ENCODE measurements around the gene PABPN1. TPM values are rescaled to one million over a fixed set of nuclear protein-coding genes. Genes with fewer than 3 reads are reported as not detected.

PABPN1 gene
- polyA plus RNA-seq, 2 of the 4 experiments (the other 2 are of a cell fraction), result 157 to 197 TPM

DNA sequence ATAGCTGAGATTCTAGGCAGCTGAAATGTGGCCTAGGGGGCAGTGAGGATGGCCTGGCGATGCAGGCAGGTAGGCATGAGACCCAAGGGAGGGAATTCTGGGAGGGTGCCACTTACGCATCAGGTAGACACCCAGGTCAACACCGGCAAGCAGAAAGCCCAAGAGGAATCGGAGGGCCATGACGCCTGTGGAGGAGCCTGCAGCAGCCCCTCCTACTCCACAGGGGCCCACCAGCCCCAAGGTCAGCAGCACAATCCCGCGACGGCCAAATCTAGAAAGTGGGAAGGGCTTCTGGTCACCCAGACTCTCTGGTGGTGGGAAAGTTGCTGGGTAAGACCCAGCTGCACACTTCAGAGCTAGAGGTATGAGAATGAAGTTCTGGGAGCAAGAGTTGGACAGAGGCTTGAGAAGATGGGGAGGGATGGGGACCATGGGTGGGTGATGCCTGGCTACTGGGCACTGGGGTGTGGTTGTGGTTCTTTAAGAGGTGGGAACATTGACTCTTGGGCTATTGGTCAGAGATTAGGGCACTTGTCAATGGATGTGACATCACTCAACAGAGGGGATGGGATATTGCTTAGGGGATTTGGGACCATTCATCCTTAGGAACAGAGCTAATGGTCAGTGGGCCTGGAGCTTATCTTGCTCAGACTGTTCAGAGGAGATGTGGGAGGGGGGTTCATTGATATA lies 28.0 kb downstream of the PABPN1 start:
- H3K9me3 ChIP-seq, result no peaks in the 10 kb centered on the region
- 64% methylated on average over 8 of the region's 8 CpGs for WGBS (ENCODE audit: missing lambda C conversion rate)
- TF ChIP-seq PHF8 (IDR thresholded peaks at IDR 0.05; ENCODE audit: borderline replicate concordance, low read depth), result no peak
- TF ChIP-seq JUNB (IDR thresholded peaks at IDR 0.05), result no peak
- no peak for TF ChIP-seq NR3C1 (IDR thresholded peaks at IDR 0.05)
- TF ChIP-seq CEBPB (IDR thresholded peaks at IDR 0.05), result no peak
- TF ChIP-seq HOXB13 (CRISPR knock-in tag; IDR thresholded peaks at IDR 0.05; ENCODE audit: low read depth), result no peak
- TF ChIP-seq, protein P1, sequence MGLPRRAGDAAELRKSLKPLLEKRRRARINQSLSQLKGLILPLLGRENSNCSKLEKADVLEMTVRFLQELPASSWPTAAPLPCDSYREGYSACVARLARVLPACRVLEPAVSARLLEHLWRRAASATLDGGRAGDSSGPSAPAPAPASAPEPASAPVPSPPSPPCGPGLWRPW (IDR thresholded peaks at IDR 0.05), result no peak
- TF ChIP-seq RARB (CRISPR knock-in tag; IDR thresholded peaks at IDR 0.05), result no peak
- TF ChIP-seq EHF (CRISPR knock-in tag; IDR thresholded peaks at IDR 0.05), result no peak
- H3K27ac ChIP-seq, result no peak overlapping the region
- H3K4me2 ChIP-seq, result no peak overlapping the region
- no peak overlapping the region for H3K4me3 ChIP-seq
- DNase-seq (ENCODE audit: low read depth in 1 of 2, low spot score in 1 of 2), result no peak
- H3K4me1 ChIP-seq, result 0 out of 3 replicates have a peak, but pooled peaks cover 3% of the 10 kb centered on the region
- POLR2A ChIA-PET, result no interaction called here
- CTCF ChIA-PET, result interaction anchor here (0.6 to 1.8 kb wide), 4 partner anchors 11 to 779 kb away, joined by 3 to 9 read pairs (median 4); no protein-coding TSS in a partner anchor
- no peak for ATAC-seq
- no peak for FAIRE-seq

DNA sequence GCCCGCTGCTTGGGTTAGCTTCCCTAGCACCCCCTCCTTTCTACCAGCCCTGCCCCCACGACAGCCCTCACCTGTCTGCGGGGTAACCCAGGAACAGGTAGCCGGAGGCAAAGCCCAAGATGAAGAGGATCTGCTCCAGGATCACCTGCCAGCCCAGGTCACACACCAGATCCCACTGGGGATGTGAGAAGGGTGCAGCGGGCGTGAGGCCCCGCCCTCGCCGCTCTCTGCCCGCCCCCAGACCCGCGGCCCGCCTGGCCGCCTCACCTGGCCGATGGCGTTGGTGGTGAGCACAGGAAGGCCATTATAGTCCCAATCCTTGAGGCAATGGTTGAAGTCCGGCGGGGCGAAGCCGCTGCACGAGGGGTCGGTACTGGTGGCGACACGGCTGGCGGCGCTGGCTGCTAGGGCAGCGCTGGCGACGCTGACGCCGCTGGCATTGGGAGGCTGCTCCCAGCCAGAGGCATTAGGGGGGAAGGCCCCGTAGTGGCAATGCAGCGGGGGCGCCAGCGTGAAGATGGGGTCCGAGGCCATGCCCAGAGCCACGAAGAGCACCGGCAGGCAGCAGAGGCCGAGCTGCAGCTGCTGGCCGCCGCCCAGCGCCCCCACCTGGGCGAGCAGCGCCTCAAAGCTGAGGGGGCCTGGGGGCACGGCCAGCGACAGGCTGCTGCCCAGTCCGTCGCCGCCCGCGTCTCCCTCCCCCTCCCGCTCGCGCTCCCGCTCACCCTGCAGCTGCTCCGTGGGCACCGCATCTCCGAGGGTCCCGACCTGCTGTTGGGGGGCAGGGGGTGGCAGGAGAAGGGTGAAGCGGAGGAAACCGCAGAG lies 30.6 kb downstream of the PABPN1 start:
- peak overlapping the region; percentile 52 for H3K4me3 ChIP-seq
- H3K27ac ChIP-seq, result peak overlapping the region; percentile 38 to 83; a peak in 5 of 6 replicates
- peak; percentile 7 to 60; a peak in 4 of 6 replicates for ATAC-seq
- TF ChIP-seq, protein P2, sequence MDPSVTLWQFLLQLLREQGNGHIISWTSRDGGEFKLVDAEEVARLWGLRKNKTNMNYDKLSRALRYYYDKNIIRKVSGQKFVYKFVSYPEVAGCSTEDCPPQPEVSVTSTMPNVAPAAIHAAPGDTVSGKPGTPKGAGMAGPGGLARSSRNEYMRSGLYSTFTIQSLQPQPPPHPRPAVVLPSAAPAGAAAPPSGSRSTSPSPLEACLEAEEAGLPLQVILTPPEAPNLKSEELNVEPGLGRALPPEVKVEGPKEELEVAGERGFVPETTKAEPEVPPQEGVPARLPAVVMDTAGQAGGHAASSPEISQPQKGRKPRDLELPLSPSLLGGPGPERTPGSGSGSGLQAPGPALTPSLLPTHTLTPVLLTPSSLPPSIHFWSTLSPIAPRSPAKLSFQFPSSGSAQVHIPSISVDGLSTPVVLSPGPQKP (IDR thresholded peaks at IDR 0.05; ENCODE audit: low read depth, low read length), result no peak
- TF ChIP-seq NFE2L2 (conservative IDR thresholded peaks at IDR 0.05; ENCODE audit: low read length) (no peak), RFX5 (IDR thresholded peaks at IDR 0.05) (no peak), ZC3H11A (IDR thresholded peaks at IDR 0.05) (no peak), FOSB (CRISPR knock-in tag; IDR thresholded peaks at IDR 0.05) (no peak), NPAS2 (CRISPR knock-in tag; IDR thresholded peaks at IDR 0.05; ENCODE audit: borderline replicate concordance) (no peak), TFCP2L1 (CRISPR knock-in tag; IDR thresholded peaks at IDR 0.05) (no peak), SREBF2 (IDR thresholded peaks at IDR 0.05) (no peak), POLR2AphosphoS2 (conservative IDR thresholded peaks at IDR 0.05; ENCODE audit: low read length) (no peak), RARB (CRISPR knock-in tag; IDR thresholded peaks at IDR 0.05) (no peak), KDM1A (IDR thresholded peaks at IDR 0.05; ENCODE audit: low read depth) (no peak), BHLHE40 (IDR thresholded peaks at IDR 0.05; ENCODE audit: low read depth, low read length) (no peak), RCOR1 (IDR thresholded peaks at IDR 0.05; ENCODE audit: low read depth, low read length) (no peak), MAZ (IDR thresholded peaks at IDR 0.05; ENCODE audit: borderline replicate concordance, low read depth, low read length) (no peak)
- TF ChIP-seq, protein P3, sequence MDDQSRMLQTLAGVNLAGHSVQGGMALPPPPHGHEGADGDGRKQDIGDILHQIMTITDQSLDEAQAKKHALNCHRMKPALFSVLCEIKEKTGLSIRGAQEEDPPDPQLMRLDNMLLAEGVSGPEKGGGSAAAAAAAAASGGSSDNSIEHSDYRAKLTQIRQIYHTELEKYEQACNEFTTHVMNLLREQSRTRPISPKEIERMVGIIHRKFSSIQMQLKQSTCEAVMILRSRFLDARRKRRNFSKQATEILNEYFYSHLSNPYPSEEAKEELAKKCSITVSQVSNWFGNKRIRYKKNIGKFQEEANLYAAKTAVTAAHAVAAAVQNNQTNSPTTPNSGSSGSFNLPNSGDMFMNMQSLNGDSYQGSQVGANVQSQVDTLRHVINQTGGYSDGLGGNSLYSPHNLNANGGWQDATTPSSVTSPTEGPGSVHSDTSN (IDR thresholded peaks at IDR 0.05), result no peak
- TF ChIP-seq, protein P4, sequence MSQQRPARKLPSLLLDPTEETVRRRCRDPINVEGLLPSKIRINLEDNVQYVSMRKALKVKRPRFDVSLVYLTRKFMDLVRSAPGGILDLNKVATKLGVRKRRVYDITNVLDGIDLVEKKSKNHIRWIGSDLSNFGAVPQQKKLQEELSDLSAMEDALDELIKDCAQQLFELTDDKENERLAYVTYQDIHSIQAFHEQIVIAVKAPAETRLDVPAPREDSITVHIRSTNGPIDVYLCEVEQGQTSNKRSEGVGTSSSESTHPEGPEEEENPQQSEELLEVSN (IDR thresholded peaks at IDR 0.05; ENCODE audit: borderline replicate concordance, low read depth), result no peak
- TF ChIP-seq, protein P5, sequence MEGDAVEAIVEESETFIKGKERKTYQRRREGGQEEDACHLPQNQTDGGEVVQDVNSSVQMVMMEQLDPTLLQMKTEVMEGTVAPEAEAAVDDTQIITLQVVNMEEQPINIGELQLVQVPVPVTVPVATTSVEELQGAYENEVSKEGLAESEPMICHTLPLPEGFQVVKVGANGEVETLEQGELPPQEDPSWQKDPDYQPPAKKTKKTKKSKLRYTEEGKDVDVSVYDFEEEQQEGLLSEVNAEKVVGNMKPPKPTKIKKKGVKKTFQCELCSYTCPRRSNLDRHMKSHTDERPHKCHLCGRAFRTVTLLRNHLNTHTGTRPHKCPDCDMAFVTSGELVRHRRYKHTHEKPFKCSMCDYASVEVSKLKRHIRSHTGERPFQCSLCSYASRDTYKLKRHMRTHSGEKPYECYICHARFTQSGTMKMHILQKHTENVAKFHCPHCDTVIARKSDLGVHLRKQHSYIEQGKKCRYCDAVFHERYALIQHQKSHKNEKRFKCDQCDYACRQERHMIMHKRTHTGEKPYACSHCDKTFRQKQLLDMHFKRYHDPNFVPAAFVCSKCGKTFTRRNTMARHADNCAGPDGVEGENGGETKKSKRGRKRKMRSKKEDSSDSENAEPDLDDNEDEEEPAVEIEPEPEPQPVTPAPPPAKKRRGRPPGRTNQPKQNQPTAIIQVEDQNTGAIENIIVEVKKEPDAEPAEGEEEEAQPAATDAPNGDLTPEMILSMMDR (IDR thresholded peaks at IDR 0.05), result no peak
- TF ChIP-seq, protein P6, sequence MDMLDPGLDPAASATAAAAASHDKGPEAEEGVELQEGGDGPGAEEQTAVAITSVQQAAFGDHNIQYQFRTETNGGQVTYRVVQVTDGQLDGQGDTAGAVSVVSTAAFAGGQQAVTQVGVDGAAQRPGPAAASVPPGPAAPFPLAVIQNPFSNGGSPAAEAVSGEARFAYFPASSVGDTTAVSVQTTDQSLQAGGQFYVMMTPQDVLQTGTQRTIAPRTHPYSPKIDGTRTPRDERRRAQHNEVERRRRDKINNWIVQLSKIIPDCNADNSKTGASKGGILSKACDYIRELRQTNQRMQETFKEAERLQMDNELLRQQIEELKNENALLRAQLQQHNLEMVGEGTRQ (IDR thresholded peaks at IDR 0.05), result no peak
- H3K4me2 ChIP-seq, result peak overlapping the region; percentile 83
- FAIRE-seq, result no peak
- H3K4me1 ChIP-seq, result 0 out of 3 replicates have a peak, but pooled peaks cover 3% of the 10 kb centered on the region
- ChIA-PET POLR2A (interaction anchor here (0.6 kb wide), 1 partner anchor 10 kb away, joined by 3 read pairs; no protein-coding TSS in a partner anchor), CTCF (interaction anchor here (0.6 to 3.2 kb wide), 10 partner anchors 9 to 1824 kb away, joined by 3 to 24 read pairs (median 4); partner anchors contain the start of genes BCL2L2 and PABPN1)
- H3K9me3 ChIP-seq, result no peaks in the 10 kb centered on the region
- WGBS (ENCODE audit: missing lambda C conversion rate), result 41% methylated on average over 16 of the region's 61 CpGs
- no peak for DNase-seq (ENCODE audit: low read depth in 1 of 2, low spot score in 1 of 2)
